HCEC 1CT (cell line): Measurements from ENCODE around the gene SIAH2.
A peak's percentile ranks its signal among the peaks of the same experiment; 100 is the strongest.
"Not testable (repeated sequence)": the region's sequence is repeated elsewhere in the genome, so short reads cannot be mapped to it uniquely, and the experiment has no call there.

ENCODE experiments used
- DNase-seq: peaks from one replicate; pipeline ENCODE4 v3.0.0-alpha.2; 2017

SIAH2 gene

GRCh38 chr3:150763122-150763840 lies at the start of gene SIAH2:
TSS of gene SIAH2 (minus strand) at chr3:150763169. CDS start at chr3:150762849, 320 bp downstream.
- peak; percentile 96 for DNase-seq

GRCh38 chr3:150811984-150812383 lies 49.0 kb upstream of the SIAH2 start:
- DNase-seq = no peak

- DNase-seq = no peak
These were observed 47.7 kb upstream of the SIAH2 start for GRCh38 chr3:150810641-150811040.

GRCh38 chr3:150806185-150806835 lies 43.3 kb upstream of the SIAH2 start:
- no peak for DNase-seq

GRCh38 chr3:150805354-150805753 lies 42.4 kb upstream of the SIAH2 start:
- no peak for DNase-seq

- DNase-seq = no peak
These were observed 40.5 kb upstream of the SIAH2 start for GRCh38 chr3:150803440-150803985.

GRCh38 chr3:150800722-150801121 lies 37.8 kb upstream of the SIAH2 start:
- DNase-seq = no peak

GRCh38 chr3:150798122-150798618 lies 35.2 kb upstream of the SIAH2 start:
- no peak for DNase-seq

- no peak for DNase-seq
These were observed 34.2 kb upstream of the SIAH2 start for GRCh38 chr3:150797155-150797554.

- DNase-seq = not testable (repeated sequence)
These were observed 33.6 kb upstream of the SIAH2 start for GRCh38 chr3:150796527-150796926.

- DNase-seq = no peak
These were observed 30.7 kb upstream of the SIAH2 start for GRCh38 chr3:150793641-150794040.

- DNase-seq = peak; percentile 16
These were observed 27.7 kb upstream of the SIAH2 start for GRCh38 chr3:150790629-150791028.

GRCh38 chr3:150789451-150789850 lies 26.5 kb upstream of the SIAH2 start:
- DNase-seq = no peak

- DNase-seq = peak; percentile 66
These were observed 24.9 kb upstream of the SIAH2 start for GRCh38 chr3:150787741-150788370.

- no peak for DNase-seq
These were observed 23.8 kb upstream of the SIAH2 start for GRCh38 chr3:150786791-150787190.

GRCh38 chr3:150784747-150785125 lies 21.8 kb upstream of the SIAH2 start:
- DNase-seq = peak; percentile 19

- DNase-seq = peak; percentile 67
These were observed 21.2 kb upstream of the SIAH2 start for GRCh38 chr3:150783920-150784746.

GRCh38 chr3:150783316-150783715 lies 20.3 kb upstream of the SIAH2 start:
- no peak for DNase-seq

- no peak for DNase-seq
These were observed 16.5 kb upstream of the SIAH2 start for GRCh38 chr3:150779402-150779858.

GRCh38 chr3:150778793-150779401 lies 15.9 kb upstream of the SIAH2 start:
- no peak for DNase-seq

- DNase-seq = peak; percentile 87
These were observed 12.1 kb upstream of the SIAH2 start for GRCh38 chr3:150775001-150775599.
